ENCODE results near the gene C1orf122. TPM values are rescaled to one million over a fixed set of nuclear protein-coding genes. Genes with fewer than 3 reads are reported as not detected.

C1orf122 gene
- total and polyA plus RNA-seq, 2 of the 13 experiments (the other 11 are each of a cell fraction or from before 2014, with no cell fraction given), result 18.7 to 40.6 TPM

- TF ChIP-seq LRRFIP1 (CRISPR knock-in tag; conservative IDR thresholded peaks at IDR 0.05) (no peak), CSRNP2 (CRISPR knock-in tag; conservative IDR thresholded peaks at IDR 0.05; ENCODE audit: low read depth) (no peak), ZSCAN29 (CRISPR knock-in tag; conservative IDR thresholded peaks at IDR 0.05) (no peak), TEAD3 (CRISPR knock-in tag; optimal IDR thresholded peaks at IDR 0.05; ENCODE audit: borderline replicate concordance) (peak; percentile 90), MLLT10 (CRISPR knock-in tag; IDR thresholded peaks at IDR 0.05) (no peak), ZFP36 (IDR thresholded peaks at IDR 0.05; ENCODE audit: borderline replicate concordance, low read depth, low read length, partially characterized antibody) (no peak), ZBTB4 (CRISPR knock-in tag; IDR thresholded peaks at IDR 0.05; ENCODE audit: borderline replicate concordance) (no peak), ZNF142 (CRISPR knock-in tag; IDR thresholded peaks at IDR 0.05) (peak; percentile 47; the same call in 1 of the 2 replicates), ELF3 (CRISPR knock-in tag; IDR thresholded peaks at IDR 0.05) (peak; percentile 26; the same call in 1 of the 2 replicates), ZNF18 (CRISPR knock-in tag; IDR thresholded peaks at IDR 0.05; ENCODE audit: insufficient replicate concordance) (no peak), ZNF614 (CRISPR knock-in tag; IDR thresholded peaks at IDR 0.05; ENCODE audit: borderline replicate concordance) (no peak), ZFP36L2 (CRISPR knock-in tag; IDR thresholded peaks at IDR 0.05) (no peak)
Observed at GRCh38 chr1:37807555-37808368, at the start of gene C1orf122, which contains the start of gene YRDC (continued).
